Measurements from ENCODE around the gene DOC2B. TPM values are rescaled to one million over a fixed set of nuclear protein-coding genes. Genes with fewer than 3 reads are reported as not detected.

The DOC2B gene
- total and polyA plus RNA-seq, 9 of the 15 experiments (the other 6 are each of a cell fraction or from before 2014, with no cell fraction given) = 0.02 TPM; not detected in 8

- TF ChIP-seq ZFP91 (CRISPR knock-in tag; IDR thresholded peaks at IDR 0.05) (no peak), KDM1A (IDR thresholded peaks at IDR 0.05) (no peak), TRIM25 (IDR thresholded peaks at IDR 0.05; ENCODE audit: borderline replicate concordance) (no peak), CHD1 (IDR thresholded peaks at IDR 0.05; ENCODE audit: low read length) (no peak)
Measured at GRCh38 chr17:156094-156621, 25.3 kb downstream of the DOC2B start (continued).

GRCh38 chr17:155576-155975, 25.9 kb downstream of the DOC2B start:
- Histone ChIP-seq H3K27me3 (ENCODE audit: control insufficient read depth in 2 of 2, insufficient read depth in 2 of 2, low read length in 2 of 2) (peaks cover 2 to 33% of the 10 kb centered on the region in 2 experiments), H3K9me3 (replicated peaks; ENCODE audit: control insufficient read depth, insufficient read depth, low read depth, low read length) (no peaks in the 10 kb centered on the region), H4K20me1 (replicated peaks; ENCODE audit: control insufficient read depth, insufficient read depth, low read length) (no peaks in the 10 kb centered on the region), H3K4me3 (no peak overlapping the region), H2AFZ (ENCODE audit: low read depth, low read length) (no peak overlapping the region), H3K4me1 (replicated peaks in 1 of 2; ENCODE audit: control insufficient read depth in 2 of 2, insufficient read depth in 2 of 2, low read length in 2 of 2) (no peaks in the 10 kb centered on the region), H3K36me3 (ENCODE audit: control insufficient read depth, insufficient read depth, low read length) (no peaks in the 10 kb centered on the region), H3K4me2 (ENCODE audit: insufficient read depth, low read length) (no peak overlapping the region), H3K9me1 (ENCODE audit: control insufficient read depth, insufficient read depth, low read length) (no peaks in the 10 kb centered on the region), H3K79me2 (ENCODE audit: control insufficient read depth, insufficient read depth, low read length) (no peaks in the 10 kb centered on the region), H3K27ac (ENCODE audit: extremely low read depth, low read depth, low read length) (no peak overlapping the region), H3K9ac (ENCODE audit: insufficient read depth in 1 of 2, low read depth in 2 of 2, low read length in 2 of 2) (no peak overlapping the region)
- DNase-seq (ENCODE audit: extremely low read depth in 1 of 4, low spot score in 3 of 4) = no peak
- no peak for ATAC-seq
- 3% methylated on average over 6 of the region's 7 CpGs for WGBS (ENCODE audit: insufficient coverage, low coverage, missing lambda C conversion rate)
- no peak for FAIRE-seq
- POLR2A ChIA-PET = no interaction called here
- in situ Hi-C loops (cut with MboI) (no loop called here), intact Hi-C loops (cut with micrococcal nuclease) (no loop called here)
- CTCF ChIA-PET (ENCODE audit: low intra/inter-chr PET ratio) = no interaction called here
- BruUV-seq (replicated peaks) = no TSS peak
- TF ChIP-seq ARID3A (IDR thresholded peaks at IDR 0.05; ENCODE audit: borderline replicate concordance, low read depth, low read length) = no peak
- TF ChIP-seq E4F1 (CRISPR knock-in tag; IDR thresholded peaks at IDR 0.05; ENCODE audit: borderline replicate concordance) = no peak
- TF ChIP-seq U2AF1 (optimal IDR thresholded peaks at IDR 0.05; ENCODE audit: low read depth, low read length) = no peak
- no peak for TF ChIP-seq ZNF57 (CRISPR knock-in tag; IDR thresholded peaks at IDR 0.05)
- TF ChIP-seq KLF6 (CRISPR knock-in tag; IDR thresholded peaks at IDR 0.05; ENCODE audit: borderline replicate concordance) = no peak
- no peak for TF ChIP-seq JUNB (CRISPR knock-in tag; conservative IDR thresholded peaks at IDR 0.05)
- no peak for TF ChIP-seq NFE2L1 (tag; IDR thresholded peaks at IDR 0.05; ENCODE audit: borderline replicate concordance, low read depth)
- TF ChIP-seq RBFOX2 (IDR thresholded peaks at IDR 0.05; ENCODE audit: low read depth, low read length) = no peak
- TF ChIP-seq C11orf30 (IDR thresholded peaks at IDR 0.05; ENCODE audit: low read depth) = no peak
